Superior temporal gyrus (tissue), 1 donor: ENCODE measurements around the gene CAMKMT.

Experiments
- DNase-seq: peaks from one replicate; pipeline ENCODE4 v3.0.0-alpha.2; 2016; ENCODE audit errors: extremely low spot score

The CAMKMT gene

DNA sequence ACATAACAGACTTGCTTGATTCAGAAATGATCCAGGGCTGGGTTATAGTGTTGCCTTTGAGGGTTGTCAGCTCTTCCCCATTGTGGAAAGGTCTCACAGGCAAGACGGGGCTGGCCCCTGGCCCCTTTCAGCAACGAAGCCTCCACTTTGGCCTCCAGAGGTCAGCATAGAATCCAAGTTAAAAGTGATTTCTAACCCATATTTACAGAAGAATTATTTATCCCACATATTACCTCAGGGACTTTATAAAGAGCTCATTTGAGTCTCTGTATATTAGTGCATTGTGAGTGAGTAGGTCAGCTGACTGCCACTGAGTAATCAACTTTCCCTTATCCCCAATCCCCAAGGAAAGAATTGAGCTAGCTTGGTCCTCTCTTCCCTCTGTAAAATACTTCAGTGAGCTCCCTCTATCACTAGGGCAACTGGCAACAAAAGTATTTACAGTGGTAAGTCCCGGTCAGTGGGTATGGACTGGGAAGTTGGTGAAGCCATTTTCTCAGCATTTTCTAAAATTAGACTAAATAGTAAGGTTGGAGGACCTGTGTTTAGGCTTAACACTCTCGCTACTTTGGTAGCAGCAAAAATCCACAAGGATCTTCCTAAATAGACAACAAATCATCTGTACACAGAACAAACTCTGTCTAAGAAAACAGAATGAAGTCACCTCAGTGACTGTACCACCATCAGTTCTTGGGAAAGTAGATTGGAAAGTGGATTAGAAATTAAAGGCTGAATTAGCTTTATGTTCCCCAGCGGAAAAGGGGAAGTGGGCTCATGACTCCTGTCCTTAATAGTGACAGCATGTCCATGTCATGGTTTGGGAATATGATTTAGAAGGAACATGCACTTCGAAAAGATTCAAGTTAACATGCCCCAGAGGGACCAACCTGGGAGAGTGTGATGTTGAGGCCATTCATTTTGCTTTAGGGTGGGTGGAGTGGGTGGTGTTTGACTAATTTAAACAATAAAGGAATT is 408.8 kb downstream of the CAMKMT start:
- DNase-seq, result no peak

DNA sequence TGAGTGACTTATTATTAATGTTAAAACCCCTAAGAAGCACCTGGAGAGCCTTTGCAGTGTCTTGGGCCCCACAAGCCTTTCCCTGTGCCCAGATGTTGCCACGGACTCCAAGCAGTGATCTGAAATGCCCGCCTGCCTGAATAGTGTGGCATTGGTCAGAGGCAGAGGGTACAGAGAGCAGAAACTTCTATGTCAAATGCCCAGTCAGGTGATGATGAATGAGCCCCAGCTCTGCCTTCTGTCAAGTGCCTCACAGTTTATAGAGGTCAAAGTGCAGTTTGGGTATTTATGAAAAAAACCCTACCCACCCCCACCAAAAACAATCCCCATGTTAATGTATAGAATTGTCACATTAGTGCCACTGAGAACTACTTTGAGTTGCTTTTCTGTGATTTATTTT is 409.8 kb downstream of the CAMKMT start:
- no peak for DNase-seq

DNA sequence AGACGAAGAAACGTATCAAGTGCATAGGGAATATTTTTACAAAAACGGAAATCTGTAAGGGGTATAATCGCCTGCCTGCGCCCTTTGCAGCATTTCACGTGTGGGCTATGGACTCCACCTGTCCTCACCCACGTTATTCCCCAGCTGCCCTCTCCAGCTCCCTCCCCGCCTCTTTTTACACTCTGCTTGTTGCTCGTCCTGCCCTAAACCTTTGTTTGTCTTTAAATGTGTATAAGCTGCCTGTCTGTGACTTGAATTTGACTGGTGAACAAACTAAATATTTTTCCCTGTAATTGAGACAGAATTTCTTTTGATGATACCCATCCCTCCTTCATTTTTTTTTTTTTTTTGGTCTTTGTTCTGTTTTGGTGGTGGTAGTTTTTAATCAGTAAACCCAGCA is 410.4 kb downstream of the CAMKMT start:
- no peak for DNase-seq

DNA sequence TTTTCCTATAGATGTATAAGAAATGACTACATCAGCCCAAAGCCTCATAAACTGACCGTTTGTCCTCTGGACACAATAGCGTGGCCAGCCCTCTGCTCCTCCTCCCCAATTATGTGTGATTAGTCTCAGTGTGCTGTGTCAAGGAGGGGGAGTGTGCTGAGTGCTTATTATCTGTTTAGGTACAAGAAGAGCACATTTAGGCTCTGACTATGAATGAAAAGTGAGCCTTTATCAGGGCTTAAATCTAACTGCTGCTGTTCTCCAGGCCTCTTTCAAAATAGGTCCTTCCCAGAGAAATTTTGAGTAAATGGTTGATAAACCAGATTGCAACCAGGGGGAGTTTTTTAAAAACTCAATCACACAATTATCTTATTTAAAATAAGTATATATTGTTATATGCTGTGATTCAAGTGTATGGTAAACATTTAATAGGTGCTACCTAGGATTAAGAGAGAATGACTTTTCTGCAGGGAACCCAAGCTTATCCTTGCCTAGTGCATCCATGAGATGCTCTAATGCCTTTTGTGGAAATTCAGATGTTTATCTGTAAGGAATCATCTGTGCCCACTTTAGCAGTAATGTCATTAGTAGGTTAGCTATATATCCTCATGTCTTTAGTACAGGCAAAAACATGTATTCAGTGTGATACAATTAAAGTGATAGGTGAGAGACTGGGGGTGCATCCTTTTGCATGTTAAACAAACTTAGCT is 411.1 kb downstream of the CAMKMT start:
- DNase-seq, result no peak

DNA sequence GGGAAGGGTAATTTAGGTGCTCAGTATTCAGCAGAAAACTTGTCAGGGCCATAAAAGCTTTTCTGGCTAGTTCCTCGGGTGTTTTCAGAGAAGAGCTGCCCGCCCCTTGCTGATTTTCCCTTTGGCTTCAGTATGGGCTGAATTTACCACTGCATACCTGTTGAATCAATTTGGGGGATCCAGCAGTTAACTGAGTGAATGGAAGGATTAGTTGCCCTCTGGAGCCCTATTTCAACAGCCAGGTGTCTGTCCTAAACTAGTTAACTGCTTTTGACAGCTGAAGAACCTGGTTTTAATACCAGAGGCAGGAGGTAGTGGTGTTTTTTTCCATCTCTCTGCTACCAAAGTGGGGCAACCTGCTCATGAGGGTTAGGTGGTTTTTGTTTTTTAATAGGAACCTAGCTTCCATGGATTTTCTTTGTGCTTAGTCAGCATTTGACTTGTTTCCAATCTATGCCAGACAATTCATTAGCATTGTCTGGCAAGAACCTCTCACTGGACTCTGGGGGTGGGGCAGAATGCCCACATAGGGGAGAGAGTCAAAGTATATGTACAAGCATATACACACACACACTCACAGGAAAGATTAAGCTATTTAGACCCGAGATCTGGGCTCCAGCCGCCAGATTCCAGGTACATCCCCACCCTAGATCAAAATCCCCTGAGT is 413.2 kb downstream of the CAMKMT start:
- no peak for DNase-seq

DNA sequence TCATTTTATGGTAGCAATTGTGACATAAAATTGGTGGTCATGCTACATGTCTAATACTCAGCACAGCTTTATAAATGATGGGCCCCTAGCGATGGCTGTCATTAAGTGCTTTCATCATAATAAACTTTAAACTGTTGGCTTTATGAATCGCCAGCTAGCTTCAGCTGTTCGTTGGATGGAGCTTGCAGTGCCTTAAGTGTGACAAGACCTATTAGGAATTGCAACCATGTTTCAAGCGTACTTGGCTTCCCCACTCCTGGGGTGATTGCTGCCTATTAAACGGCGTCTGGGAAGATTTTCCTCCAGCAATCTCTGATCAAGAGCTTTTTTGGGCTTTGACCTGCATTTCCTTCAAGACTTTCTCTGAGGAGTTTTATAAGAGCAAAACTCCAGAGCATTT is 415.3 kb downstream of the CAMKMT start:
- DNase-seq, result no peak

DNA sequence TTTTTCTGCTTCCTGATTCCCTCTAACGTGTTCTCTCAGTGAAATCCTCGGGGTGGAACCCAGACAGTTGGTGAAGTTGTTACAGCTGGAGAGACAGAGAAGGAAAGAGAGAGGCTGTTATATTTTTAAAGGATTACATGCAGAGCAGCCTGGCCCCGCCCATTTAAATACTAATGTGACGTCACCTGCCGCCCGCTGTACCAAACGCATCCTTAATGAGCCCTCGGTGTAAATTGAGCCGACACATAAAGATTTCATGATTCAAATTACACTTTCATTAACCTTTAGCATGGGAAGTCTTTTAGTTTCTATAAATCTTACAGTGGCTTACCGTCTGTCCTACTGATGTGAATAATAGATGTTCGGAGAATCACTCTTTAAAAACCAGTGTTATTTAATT is 415.8 kb downstream of the CAMKMT start:
- DNase-seq, result no peak

DNA sequence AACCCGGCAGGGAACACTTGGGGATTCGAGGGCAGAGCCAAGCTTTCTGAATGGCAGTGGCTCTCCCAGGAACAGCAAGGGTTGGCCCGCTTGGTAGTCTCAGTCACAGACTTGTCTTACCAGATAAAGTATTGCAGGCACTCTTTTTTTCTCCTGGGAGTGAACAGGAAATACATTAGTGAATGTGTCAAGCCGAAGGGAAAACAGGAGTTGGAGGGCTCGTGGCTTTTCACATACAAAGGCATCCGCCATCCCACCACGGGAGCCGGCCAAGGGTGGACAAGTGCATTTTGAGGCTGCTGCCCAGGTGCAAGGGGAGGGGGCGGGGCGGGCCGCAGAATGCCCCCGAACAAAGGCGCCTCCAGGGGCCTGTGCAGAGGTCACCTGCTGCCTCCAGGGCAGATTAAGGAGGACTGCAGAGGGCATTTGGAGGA is 416.5 kb downstream of the CAMKMT start:
- no peak for DNase-seq

DNA sequence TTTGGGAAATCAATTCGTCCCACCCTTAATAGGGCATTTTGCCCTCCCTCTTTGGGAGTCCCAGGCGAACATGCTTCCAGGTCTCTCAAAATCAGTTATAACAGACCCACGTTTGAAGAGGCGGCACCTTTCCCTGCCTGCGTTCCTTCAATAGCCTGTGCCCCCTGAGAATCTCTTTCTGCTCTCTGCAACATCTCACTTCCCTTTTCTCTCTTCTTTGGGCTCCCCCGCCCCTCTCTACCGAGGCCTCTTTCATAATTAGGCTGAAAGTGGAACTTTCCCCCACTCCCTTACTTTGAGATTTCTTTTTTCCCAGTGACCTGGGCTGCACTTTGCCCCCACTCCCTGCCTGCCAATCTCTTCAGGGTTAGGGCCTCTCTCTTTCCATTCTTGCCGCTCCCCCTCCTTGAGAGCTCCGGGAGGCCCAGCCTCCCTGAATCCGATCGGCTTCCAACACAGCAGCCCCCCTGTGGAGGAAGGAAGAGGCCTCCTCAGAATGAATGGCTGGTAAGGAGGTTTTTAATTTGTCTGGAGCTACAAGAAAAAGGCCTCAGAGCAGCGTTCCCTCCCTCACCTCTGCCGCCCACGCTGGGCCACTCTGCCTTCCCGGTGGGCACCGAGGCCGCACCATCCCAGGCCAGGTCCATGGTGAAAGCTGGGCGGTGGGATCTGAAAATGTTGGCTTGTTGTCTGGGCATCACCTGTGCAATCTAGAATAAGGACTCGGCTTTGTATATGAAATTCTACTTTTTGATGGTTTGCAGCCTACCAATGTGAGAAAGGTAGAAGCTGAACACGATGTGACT is 417.1 kb downstream of the CAMKMT start:
- DNase-seq, result no peak

DNA sequence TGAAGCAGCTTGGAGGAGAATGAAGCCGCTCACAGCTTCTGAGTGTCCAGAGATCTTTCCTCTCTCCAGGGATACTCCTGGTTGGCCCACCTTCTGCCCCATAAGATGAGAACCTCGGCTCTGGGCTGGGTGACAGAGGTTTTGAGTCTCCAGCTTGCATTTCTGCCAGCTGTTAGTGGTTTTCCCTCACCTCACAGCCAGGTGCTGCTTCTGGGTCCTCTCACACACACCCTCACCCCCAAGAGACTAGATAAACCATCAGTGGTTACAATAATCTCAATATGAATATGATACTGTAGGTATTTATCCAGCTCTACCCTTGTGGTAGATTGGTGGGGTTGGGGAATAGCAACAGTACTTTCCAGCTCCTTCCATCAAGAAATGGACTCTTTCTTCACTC is 418.0 kb downstream of the CAMKMT start:
- DNase-seq, result no peak

DNA sequence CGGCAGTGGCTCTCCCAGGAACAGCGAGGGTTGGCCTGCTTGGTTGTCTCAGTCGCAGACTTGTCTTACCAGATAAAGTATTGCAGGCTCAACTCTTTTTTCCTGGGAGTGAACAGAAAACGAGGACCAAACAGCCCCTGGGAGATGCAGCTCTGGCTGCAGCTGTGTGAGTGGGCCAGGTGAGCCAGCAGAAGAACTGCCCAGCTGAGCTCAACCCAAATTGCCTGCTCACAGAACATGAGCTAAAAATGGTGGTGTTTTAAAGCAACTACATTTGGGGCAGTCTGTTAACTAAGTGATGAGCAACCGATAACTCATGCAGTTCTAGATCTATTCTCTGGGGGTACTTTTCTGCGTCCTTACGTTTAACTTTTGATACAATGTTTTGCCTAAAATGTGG is 418.7 kb downstream of the CAMKMT start:
- DNase-seq, result no peak

DNA sequence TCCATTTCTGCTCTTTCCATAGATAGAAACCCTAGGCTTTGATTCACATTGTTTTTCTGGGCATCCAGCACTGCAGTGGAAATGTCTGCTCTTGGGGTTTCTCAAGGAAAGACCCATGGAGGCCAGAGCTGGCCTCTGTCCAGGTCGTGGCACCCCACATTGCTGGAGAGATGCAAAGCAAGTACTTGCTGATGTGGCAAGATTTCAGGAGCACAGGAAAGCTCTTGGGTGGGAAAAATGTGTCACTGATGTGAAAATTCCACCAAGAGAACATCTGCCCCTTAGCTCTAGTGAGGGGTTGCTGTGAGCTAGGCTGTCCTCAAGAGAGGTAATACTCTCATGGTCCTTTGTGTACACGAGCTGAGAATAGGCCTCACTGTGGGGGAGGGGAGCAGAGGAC is 423.7 kb downstream of the CAMKMT start:
- no peak for DNase-seq

DNA sequence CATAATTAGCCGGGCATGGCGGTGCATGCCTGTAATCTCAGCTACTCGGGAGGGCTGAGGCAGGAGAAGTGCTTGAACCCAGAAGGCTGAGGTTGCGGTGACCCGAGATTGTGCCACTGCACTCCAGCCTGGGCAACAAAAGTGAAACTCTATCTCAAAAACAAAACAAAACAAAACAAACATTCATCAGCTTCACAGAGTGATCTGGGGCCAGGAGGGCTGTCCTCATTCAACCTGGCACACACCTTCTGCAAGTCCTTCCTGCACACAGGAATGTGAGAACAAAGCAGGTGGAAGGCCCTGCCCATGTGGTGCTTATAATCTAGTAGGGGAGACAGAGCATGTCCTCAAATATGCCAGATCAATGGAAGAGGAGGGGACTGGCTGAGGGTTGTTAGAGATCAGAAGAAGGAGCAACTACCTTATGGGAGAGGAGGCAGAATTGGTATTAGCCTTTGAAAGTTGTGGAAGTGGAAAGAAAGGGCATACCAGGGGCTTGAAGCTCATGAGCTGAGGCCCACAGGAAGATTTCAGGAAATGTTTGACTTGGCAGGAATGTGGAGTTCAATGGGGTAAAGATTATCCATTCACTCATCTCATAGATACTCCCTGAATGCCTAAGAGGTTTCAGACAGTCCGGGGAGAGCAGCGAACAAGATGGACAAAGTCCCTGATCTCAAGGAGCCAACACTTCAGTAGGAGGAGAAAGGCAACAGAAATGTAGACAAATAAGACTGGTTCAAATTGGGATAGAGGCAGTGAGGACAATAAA is 424.5 kb downstream of the CAMKMT start:
- DNase-seq, result no peak

DNA sequence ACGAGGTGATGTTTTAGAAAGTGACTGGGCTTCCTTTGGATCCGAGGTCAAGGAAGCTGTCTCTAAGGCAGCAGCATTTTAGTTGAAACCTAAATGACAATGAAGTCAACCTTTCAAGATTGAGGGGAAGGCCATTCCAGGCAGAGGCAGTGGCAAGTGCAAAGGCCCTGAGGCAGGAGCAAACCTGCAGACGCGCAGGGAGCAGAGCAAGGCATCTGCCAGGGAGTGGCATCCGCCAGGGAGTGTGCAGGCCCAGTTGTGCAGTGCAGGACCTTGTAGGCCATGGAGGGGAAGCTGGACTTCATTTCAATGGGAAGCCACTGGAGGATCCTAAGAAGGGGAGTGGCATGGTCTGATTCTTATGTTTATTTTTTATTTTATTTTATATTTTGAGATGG is 425.1 kb downstream of the CAMKMT start:
- no peak for DNase-seq

DNA sequence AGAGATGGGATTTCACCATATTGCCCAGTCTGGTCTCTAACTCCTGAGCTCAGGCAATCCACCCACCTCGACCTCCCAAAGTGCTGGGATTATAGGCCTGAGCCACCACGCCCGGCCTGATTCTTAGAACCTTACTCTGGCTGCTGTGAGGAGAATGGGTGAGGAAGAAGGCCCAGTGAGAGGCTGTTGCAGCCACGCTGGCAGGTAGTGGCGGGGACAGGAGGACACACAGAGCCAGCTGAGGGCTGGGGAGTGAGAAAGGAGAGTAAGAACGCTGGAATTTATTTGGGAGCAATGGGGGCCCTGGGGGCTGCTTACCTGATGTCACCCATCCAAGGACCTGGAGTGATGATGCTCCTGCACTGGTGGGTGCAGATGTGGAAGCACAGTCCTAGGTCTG is 425.9 kb downstream of the CAMKMT start:
- DNase-seq, result no peak

DNA sequence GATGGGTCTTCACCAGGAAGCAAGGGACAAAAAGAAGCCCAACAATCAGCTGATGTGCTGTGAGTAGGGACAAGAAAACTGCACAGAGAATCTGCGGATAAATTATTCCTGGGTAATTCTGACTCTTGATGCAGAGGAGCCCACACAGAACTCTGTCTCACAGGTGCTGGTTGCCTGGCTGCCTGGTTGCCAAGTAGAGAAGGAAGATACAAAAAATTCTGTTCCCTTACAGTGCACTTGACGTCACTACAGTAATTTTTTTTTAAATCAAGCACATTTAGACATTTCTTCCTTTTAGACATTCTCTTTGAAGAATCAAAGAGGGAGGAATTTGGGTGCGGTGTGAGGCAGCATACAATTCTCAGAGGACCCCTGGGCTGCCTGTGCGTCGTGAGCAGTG is 427.7 kb downstream of the CAMKMT start:
- no peak for DNase-seq

DNA sequence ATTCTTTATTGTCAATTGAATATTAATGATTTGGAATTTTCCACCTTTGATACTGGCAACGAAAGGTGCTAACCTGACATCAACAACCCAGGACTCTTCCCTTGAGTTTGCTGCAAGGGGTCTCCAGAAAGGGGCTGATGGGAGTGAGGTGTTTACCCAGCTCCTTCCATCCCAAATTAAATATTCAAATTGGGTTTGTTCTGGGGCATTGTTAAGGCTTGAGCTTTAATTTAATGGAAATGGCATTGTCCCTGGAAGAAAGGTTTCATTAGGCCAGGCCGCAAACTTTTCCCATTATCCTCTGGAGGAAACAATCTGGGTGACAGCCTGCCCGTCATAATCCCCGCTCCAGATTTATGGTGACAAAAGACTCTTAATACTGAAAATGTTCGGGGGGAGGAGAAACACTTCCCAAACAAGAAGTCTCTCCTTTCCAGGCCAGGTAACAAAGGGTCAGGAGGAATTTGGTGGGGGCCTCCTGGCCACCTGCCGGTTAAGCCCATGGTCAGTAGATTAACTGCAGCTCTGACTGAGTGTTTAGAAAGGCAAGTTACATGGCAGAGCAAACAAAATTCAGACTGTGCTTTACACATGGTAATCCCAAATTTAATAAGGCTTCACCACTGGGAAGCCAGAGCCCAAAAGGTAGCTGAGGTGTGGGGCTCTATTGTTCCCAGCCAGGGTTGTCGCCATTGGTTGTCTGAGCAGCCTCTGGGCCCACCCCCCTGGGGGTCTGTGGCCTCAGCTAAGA is 428.4 kb downstream of the CAMKMT start:
- DNase-seq, result no peak

DNA sequence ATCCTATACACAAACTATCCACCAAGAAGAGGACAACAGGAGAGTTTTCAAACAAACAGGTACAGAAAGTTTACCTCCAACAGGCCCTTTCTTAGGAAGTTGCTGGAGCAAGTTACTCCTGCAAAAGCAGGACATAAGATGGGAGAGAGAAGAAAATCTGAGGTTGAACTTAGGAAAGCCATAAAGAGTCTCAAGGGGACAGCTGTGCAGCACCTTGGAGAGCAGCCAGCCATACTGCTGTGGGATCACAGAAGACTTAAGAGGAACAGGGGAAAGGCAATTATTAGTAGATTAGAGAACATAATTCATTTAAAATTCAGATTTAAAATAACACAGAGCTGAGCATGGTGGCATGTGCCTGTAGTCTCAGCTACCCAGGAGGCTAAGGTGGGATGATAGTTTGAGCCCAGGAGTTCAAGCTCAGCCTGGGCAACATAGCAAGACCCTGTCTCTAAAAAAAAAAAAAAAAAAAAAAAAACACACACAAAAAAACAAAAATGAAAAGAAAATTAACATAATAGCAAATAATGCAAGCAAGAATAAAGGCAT is 431.6 kb downstream of the CAMKMT start:
- no peak for DNase-seq

DNA sequence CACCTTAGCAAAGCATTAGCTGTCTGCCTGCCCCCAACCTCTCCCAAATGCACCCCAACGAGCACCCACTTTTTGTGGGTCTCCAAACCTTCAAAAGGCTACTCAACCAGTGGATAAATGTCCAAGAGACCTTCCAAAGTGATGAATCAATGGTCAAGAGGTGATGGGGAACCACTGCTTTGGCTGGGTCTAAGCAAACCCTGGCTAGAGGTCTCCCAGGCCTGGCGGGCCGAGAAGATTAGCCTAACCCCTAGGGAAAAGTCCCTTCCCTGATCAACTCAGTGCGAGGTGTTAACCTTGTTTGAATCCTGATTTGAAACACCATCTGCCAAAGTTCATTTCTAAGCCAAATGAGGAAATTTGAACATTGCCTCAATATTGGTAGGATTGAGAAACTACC is 435.0 kb downstream of the CAMKMT start:
- no peak for DNase-seq

DNA sequence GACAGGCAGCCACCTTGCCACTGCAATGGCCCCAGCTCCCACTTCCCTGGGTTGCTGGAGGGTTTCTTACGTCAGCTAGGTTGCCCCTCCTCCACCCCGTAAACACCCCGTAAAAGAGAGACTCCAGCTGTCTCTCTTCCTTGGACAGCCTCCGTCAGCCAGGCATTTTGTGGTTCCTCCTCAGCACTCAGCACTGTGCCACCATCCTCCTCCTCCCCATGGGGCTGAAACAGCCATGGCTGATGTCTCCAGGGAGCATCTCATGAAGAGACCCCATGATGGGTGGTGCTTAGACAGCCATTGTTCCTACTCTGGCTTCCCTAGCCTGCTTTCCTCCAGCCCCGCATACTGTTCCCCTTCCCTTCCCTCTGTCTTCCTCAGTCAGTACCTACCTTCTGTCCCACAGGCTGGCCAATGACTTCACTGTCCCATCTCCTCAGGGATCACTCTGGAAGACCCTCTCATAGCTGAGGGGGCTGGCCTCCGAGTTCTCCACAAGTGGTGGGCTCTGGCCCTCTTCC is 436.5 kb downstream of the CAMKMT start:
- DNase-seq, result no peak
